Activated naive CD8-positive, alpha-beta T cell treated with anti-CD3 and anti-CD28 coated beads for 36 hours (primary cell): ENCODE data around the gene CEP131. TPM values are rescaled to one million over a fixed set of nuclear protein-coding genes. Genes with fewer than 3 reads are reported as not detected.

Experiments
- DNase-seq: peaks from one replicate; pipeline ENCODE4 v3.0.0; 2021
- H3K27ac Mint-ChIP-seq: one replicate; pipeline ENCODE4 v1.8.0; 2022; ENCODE audit warnings: mild to moderate bottlenecking, moderate library complexity, mixed read lengths
- H3K27me3 Mint-ChIP-seq: one replicate; pipeline ENCODE4 v1.8.0; 2022; ENCODE audit warnings: mild to moderate bottlenecking, mixed read lengths
- H3K36me3 Mint-ChIP-seq: one replicate; pipeline ENCODE4 v1.8.0; 2021; ENCODE audit warnings: mild to moderate bottlenecking, mixed read lengths
- H3K4me1 Mint-ChIP-seq: one replicate; pipeline ENCODE4 v1.8.0; 2021; ENCODE audit warnings: mixed read lengths
- H3K4me3 Mint-ChIP-seq: one replicate; pipeline ENCODE4 v1.8.0; 2022; ENCODE audit warnings: mild to moderate bottlenecking, moderate library complexity, mixed read lengths
- H3K9me3 Mint-ChIP-seq: one replicate; pipeline ENCODE4 v1.8.0; 2022; ENCODE audit warnings: mixed read lengths
- total RNA-seq, 2 experiments: library from RNA; stranded (reverse); gene quantifications; one replicate each; pipeline ENCODE4 v1.2.3, GENCODE V29; 2021

Gene CEP131
- total RNA-seq, 2 experiments from 2014 or later, result 8.6 to 10.2 TPM

DNA sequence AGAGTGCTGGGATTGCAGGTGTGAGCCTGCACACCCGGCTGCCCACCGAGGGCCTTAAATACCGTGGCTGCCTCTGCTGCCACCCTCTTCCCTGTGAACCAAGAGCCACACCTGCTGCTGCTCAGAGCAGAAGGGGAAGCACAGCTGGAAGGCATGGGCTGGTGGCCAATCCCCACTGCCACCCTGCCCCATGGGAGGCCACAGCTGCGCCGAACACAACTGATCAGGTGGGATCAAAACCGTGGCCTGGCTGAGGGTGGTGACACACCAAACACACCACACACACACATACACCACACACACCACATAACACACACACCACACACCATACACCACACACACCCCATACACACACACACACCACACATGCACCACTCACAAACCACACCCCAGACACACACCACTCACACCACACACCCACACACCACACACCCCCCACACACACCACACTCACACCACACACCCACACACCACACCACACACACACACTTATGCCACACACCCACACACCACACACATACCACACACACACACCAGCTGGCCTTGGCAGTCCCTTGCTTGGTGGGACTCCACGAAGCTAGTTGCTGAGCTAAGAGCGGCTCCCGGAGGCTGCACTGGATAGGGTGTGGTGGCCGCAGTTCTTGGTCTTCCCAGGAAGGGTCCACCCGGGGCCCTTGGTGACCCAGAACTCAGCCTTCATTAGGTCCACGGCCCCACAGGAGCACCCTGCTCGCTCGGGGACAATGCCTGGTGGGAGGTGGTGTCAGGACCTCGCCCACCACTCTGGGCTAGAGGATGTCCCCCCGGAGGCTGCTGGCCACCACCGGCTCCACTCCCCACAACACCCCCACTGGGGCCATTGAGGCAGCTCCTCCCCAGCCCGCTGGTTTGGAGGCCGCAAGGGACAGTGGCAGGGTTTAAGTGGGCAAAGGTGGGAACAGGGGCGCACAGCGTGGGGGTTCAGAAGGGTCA is 14.9 kb downstream of the CEP131 start:
- no peak for DNase-seq
- peak overlapping the region; percentile 11 for H3K4me3 Mint-ChIP-seq
- no peaks in the 10 kb centered on the region for H3K9me3 Mint-ChIP-seq
- no peaks in the 10 kb centered on the region for H3K27me3 Mint-ChIP-seq
- no peak overlapping the region for H3K27ac Mint-ChIP-seq
- H3K36me3 Mint-ChIP-seq, result no peaks in the 10 kb centered on the region
- no peaks in the 10 kb centered on the region for H3K4me1 Mint-ChIP-seq

DNA sequence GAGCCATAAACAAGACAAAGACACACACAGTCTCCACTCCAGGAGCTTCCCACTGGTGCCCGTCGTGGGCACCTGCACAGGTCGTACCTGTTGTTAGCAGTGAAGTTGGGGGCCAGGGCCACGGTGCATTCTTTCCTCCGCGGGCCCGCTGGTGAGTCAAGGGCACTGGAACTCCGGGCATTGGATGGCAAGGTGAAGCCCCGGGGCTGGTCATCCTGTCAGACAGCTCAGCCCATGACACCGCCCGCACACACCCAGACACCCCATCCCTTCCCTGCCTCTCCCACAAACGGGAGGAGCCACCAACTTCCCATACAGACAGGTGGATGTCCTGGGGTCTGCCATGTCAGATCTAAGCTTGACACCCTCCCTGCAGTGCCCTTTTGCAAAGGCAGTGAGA is 16.1 kb downstream of the CEP131 start:
- H3K9me3 Mint-ChIP-seq, result no peaks in the 10 kb centered on the region
- H3K4me3 Mint-ChIP-seq, result no peak overlapping the region
- H3K36me3 Mint-ChIP-seq, result no peaks in the 10 kb centered on the region
- no peaks in the 10 kb centered on the region for H3K4me1 Mint-ChIP-seq
- H3K27ac Mint-ChIP-seq, result no peak overlapping the region
- H3K27me3 Mint-ChIP-seq, result no peaks in the 10 kb centered on the region
- DNase-seq, result no peak

DNA sequence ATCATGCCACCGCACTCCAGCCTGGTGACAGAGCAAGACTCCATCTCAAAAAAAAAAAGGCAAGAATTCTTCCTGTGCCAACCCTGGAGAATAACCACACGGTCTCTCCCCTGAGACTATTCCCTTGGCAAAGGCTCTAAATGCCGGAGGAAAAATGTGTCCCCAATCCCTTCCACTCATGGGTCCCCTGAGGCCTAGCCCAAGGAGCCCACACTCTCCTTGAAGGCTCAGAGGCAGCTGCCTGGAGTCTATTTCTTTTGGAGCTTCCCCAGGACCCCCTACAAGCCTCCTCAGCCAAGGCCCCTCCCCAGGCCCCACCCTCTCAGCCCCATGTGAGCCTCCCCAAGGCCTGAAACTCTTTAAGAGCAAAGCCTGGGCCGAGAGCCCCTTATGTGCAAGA is 16.6 kb downstream of the CEP131 start:
- Mint-ChIP-seq H3K27ac (no peak overlapping the region), H3K4me3 (no peak overlapping the region), H3K4me1 (no peaks in the 10 kb centered on the region)

DNA sequence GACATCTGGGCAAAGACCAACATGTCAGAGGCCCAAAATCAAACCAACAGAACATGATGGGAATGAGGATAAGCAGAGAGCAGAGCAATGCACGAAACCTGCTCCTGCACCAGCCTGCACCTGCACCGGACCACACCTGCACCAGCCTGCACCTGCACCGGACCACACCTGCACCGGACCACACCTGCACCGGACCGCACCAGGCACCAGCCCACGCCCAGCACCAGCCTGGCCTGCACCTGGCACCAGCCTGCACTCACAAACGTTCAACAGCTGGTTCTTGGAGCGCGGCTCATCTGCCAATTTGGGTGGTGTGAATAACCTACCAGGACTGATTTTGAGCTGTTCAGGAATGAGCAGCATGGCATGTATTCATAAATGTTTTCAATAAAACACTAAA is 18.2 kb downstream of the CEP131 start:
- Mint-ChIP-seq H3K4me3 (no peak overlapping the region), H3K27ac (no peak overlapping the region), H3K9me3 (no peaks in the 10 kb centered on the region), H3K27me3 (no peaks in the 10 kb centered on the region), H3K4me1 (no peaks in the 10 kb centered on the region), H3K36me3 (no peaks in the 10 kb centered on the region)
- no peak for DNase-seq

More for the DNA sequence above, 16.6 kb downstream of the CEP131 start:
- Mint-ChIP-seq H3K27me3 (no peaks in the 10 kb centered on the region), H3K36me3 (no peaks in the 10 kb centered on the region), H3K9me3 (no peaks in the 10 kb centered on the region)
- DNase-seq, result no peak

DNA sequence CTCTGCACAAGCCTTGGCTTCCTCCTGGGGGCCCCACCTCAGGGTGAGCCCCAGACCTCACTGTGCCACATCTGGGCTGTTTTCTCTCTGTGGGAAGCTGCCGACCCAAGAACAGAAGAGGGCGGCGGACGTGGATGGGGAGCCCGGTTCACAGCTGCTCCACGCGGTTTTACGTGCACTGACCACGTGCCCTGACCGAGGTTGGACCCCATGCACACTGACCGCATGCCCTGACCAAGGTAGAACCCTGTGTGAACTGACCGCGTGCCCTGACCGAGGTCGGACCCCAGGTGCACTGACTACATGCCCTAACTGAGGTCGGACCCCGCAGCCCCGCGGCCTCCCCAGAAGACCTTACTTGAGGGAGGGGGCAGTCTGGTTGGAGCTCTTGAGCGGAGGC is 19.6 kb downstream of the CEP131 start:
- Mint-ChIP-seq H3K4me1 (no peaks in the 10 kb centered on the region), H3K4me3 (no peak overlapping the region), H3K36me3 (no peaks in the 10 kb centered on the region), H3K9me3 (no peaks in the 10 kb centered on the region), H3K27ac (no peak overlapping the region), H3K27me3 (no peaks in the 10 kb centered on the region)
- DNase-seq, result no peak

DNA sequence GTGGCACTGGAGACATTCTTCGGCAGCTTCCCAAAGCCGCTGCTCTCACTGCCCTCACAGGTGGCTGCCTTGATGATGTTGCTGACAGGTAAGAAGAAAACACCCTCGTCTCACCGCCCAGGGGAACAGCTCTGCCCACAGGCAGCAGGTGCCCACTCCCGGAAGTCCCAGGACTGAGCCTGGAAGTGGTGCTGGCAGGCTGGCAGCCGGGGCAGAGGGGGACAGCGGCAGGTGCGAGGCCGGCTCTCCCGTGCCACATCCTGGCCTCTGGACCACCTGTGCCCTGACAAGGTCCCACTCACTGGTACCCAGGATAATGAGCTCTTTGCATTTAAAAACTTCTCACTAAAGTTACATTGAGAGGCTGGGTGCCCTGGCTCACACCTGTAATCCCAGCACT is 20.4 kb downstream of the CEP131 start:
- H3K36me3 Mint-ChIP-seq, result no peaks in the 10 kb centered on the region
- no peaks in the 10 kb centered on the region for H3K27me3 Mint-ChIP-seq
- no peaks in the 10 kb centered on the region for H3K4me1 Mint-ChIP-seq
- no peak for DNase-seq
- no peak overlapping the region for H3K27ac Mint-ChIP-seq
- no peaks in the 10 kb centered on the region for H3K9me3 Mint-ChIP-seq
- no peak overlapping the region for H3K4me3 Mint-ChIP-seq

DNA sequence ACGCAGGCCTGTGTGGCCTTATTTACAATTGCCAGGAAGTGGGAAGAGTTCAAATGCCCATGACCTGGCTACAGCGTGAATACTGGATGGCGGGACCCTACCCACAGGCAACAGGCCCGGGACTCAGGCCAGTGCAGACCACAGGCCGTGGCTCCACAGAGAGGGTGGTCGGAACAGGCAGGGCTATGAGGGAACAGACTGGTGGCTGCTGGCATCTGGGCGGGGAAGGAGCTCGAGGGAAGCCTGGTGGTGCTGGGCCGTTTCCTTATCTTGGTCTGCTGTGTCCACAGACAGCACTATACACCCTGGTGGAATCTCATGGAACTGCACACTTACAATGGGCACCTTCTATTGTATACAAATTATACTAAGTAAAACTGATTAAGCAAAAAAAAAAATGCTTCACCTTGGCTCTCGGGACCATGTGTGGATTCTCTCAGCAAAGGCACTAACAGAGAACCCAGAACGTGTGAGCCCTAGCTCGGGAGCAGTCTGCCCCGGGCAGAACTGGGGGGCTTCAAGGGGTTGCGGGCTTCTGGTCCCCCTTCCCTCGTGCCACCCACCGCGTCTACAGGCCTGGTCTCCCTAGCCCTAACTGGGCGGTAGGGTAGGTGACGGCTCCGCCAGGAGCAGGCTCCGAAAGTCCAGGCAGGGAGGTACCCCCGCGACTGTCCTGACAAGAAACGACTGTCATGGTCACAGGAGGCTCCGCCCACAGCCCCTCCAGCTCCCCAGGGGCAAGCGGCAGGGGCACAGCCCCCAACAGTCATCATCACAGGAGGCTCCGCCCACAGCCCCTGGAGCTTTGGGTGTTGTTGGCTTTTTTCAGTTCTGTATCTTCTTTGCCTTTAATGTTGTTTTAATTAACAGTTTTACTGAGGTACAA is 21.8 kb downstream of the CEP131 start:
- no peak for DNase-seq
- no peaks in the 10 kb centered on the region for H3K9me3 Mint-ChIP-seq

DNA sequence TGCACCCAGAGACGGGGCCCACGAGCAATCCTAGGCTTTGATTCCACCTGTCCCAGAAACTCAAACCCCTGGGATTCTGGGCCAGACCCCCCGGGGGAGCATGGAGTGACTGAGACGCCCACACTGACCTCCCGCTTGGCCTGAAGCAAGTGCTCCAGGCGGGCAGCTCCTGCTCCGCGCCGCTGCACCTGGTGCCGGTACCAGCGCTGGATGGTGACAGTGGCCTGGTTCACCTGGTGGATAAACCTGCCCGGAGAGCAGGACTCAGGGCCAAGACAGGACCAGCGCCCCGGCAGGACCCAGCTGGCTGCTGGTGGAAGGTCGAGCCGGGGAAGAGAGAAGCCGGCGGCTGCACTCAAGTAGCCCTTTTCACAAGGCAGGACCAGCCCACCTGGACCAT is 22.6 kb downstream of the CEP131 start:
- no peak overlapping the region for H3K27ac Mint-ChIP-seq
- no peaks in the 10 kb centered on the region for H3K9me3 Mint-ChIP-seq
- no peaks in the 10 kb centered on the region for H3K36me3 Mint-ChIP-seq
- no peak overlapping the region for H3K4me3 Mint-ChIP-seq
- H3K27me3 Mint-ChIP-seq, result no peaks in the 10 kb centered on the region
- no peaks in the 10 kb centered on the region for H3K4me1 Mint-ChIP-seq
- no peak for DNase-seq

More for the DNA sequence above, 21.8 kb downstream of the CEP131 start:
- Mint-ChIP-seq H3K27me3 (no peaks in the 10 kb centered on the region), H3K4me1 (no peaks in the 10 kb centered on the region), H3K36me3 (no peaks in the 10 kb centered on the region), H3K4me3 (no peak overlapping the region), H3K27ac (no peak overlapping the region)

DNA sequence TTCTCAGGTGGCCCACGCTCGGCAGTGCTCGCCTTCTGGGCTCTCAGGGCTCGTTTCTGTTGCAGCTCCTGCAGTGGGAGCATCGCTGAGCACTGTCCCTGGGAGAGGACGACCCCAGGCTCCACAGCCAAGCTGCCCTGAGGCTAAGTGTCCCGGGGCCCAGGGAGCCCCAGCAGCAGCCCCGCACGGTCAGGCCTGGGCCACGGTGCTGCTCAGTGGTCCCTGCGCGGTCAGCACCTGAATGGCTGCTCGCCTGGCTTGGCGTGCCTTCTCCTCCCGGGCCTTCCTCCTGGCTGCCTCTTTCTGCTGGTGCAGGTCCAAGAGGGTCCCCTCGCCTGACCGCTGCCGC is 23.3 kb downstream of the CEP131 start:
- Mint-ChIP-seq H3K27ac (no peak overlapping the region), H3K4me1 (no peaks in the 10 kb centered on the region), H3K36me3 (no peaks in the 10 kb centered on the region), H3K4me3 (no peak overlapping the region), H3K9me3 (no peaks in the 10 kb centered on the region), H3K27me3 (no peaks in the 10 kb centered on the region)
- no peak for DNase-seq

DNA sequence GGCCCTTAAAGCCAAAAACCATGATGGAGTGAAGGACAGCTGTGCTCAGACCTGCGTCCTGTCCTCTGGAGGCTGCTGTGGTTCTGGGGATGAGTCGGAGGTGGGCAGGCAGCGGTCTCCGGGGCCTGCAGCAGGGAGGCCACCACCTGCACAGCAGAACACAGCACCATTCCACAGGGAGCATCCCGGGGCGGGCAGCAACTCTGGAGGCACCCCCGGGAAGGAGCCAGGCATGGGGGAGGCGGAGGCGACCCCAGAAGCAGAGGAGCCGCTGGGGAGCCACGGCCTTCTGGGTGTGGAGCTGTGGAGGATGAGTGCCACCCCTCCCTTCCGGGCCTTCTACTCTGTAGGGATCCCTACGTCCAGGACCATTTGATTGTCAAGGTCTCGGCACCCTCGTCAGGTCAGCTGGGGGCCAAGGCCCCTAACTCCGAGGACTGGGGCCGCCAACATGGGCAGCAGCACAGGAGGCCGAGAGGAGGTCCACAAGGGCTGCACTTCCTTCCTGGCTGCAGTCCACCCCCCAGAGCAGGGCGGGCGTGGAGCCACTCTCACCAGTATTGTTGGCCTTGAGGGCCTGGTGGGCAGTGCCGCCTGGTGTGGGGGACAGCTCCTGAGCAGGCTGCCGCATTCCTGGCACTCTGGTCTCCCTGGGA is 23.8 kb downstream of the CEP131 start:
- no peaks in the 10 kb centered on the region for H3K4me1 Mint-ChIP-seq
- H3K36me3 Mint-ChIP-seq, result no peaks in the 10 kb centered on the region
- no peaks in the 10 kb centered on the region for H3K9me3 Mint-ChIP-seq
- H3K4me3 Mint-ChIP-seq, result no peak overlapping the region
- DNase-seq, result no peak
- H3K27ac Mint-ChIP-seq, result no peak overlapping the region
- H3K27me3 Mint-ChIP-seq, result no peaks in the 10 kb centered on the region

DNA sequence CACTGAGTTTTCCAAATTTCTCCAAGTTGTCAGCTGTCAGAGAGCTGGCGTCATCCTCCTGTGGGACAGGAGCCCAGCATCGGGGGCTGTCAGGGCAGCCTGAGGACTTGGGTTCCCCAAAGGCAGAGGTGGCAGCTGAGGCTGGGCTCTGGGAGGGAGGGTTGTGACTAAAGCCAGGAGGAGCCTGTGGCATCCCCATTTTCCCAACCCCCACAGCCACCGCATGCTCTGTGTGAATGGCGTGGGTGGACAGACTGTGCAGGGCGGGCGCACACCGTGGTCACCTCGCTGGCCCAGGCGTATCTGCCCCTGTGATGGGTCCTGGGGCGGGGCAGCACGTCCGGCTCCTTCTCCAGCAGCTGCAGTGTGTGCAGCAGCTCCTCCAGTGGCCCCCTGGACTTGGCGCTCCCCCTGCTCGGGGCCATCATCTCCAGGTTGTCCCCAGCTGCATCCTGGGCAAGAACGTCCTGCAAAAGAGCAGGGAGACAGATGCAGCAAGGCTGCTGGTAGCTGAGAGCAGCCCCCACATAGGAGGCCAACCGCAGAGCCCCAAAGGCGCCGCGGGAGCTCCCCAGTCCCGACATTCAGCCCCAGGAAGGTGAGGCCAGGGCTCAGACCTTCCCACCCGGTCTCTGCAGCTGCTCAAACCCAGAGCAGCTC is 24.8 kb downstream of the CEP131 start:
- H3K4me3 Mint-ChIP-seq, result no peak overlapping the region
- DNase-seq, result no peak
- H3K4me1 Mint-ChIP-seq, result no peaks in the 10 kb centered on the region
- H3K36me3 Mint-ChIP-seq, result no peaks in the 10 kb centered on the region
- H3K27ac Mint-ChIP-seq, result no peak overlapping the region
- no peaks in the 10 kb centered on the region for H3K9me3 Mint-ChIP-seq
- no peaks in the 10 kb centered on the region for H3K27me3 Mint-ChIP-seq

DNA sequence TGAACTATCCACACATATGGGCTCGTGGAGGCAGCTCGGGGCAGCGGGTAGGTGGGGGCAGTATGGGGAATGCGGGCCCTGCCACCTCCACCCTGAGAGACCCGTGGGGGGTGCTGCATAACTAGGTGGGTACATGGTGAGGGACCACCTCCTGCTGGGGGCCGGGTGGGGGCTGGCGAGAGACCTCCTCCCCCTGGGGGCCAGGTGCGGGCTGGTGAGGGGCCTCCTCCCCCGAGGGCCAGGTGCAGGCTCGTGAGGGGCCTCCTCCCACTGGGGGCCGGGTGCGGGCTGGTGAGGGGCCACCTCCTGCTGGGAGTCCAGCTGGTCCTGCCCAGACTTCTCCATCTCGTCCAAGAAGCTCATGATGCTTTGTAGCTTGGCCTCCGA is 25.4 kb downstream of the CEP131 start:
- H3K4me3 Mint-ChIP-seq, result no peak overlapping the region
- H3K9me3 Mint-ChIP-seq, result no peaks in the 10 kb centered on the region
- no peaks in the 10 kb centered on the region for H3K27me3 Mint-ChIP-seq
- no peaks in the 10 kb centered on the region for H3K36me3 Mint-ChIP-seq
- H3K27ac Mint-ChIP-seq, result no peak overlapping the region
- DNase-seq, result no peak
- H3K4me1 Mint-ChIP-seq, result no peaks in the 10 kb centered on the region

DNA sequence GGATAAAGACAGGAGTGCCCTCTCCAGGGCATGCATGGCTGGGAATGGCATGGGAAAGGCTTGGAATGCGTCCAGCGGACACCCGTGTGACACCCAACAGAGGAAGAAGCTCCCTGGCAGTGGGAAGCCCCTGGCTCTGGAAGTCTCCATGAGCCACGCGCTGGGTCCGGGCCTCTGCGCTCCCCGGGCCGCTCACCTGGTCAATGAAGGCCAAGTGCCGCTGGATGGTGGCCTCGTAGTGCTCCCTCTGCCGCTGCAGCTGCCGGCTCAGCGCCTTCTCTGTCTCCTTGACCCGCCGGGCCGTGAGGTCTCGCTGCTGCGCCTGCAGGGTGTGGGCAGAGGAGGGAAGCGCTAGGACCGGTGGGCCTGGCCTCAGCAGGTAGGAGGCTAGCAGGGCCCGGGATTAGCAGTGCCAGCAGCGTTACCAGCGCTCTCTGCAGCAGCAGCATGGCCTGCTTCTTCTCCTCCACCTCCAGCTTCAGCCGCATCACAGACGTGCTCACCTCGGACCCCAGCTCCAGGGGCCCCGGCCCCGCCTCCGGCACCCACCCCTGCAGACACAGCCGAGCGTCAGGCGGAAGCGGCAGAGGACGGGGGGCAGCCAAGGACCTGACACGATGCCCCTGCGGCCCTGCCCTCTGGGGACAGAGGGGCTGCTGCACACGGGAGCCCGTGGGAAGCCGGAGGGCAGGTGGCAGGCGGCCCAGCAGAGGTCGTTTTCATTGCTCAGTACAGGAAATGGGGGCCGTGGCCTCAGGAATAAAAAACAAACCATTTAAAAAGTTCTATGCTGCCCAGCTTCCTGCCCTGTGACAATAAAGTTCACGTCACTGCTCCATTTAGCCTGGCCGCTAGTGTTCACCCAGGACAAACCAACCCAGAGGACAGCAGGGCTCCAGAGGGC is 26.0 kb downstream of the CEP131 start:
- no peaks in the 10 kb centered on the region for H3K4me1 Mint-ChIP-seq
- no peaks in the 10 kb centered on the region for H3K27me3 Mint-ChIP-seq
- no peaks in the 10 kb centered on the region for H3K9me3 Mint-ChIP-seq
- no peaks in the 10 kb centered on the region for H3K36me3 Mint-ChIP-seq
- no peak overlapping the region for H3K27ac Mint-ChIP-seq
- no peak for DNase-seq
- H3K4me3 Mint-ChIP-seq, result no peak overlapping the region

DNA sequence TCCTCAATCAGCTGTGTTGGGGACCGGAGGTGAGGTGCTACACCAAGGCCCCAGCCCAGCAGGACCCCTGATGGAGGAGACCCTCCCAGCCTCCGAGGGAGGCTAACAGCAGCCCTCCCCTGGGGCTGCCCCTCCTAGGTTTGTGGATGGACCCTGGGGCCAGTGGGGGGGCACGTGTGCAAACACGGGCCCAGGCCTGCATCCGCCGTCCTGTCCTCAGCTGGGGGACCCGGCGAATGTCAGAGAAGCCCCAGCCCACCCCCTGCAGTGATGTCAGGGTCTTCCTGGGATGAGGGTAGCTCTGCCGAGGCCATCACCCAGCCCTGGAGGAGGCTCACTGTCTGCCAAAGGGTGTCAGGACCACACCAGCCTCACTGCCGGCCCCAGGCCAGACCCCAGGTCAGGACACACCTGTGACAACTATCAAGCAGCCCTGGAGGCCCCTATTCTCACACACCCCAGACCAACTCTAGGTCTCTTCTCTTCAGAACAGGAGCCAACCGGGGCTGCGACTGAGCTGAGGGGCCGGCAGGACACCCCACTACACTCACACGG is 26.7 kb downstream of the CEP131 start:
- no peaks in the 10 kb centered on the region for H3K36me3 Mint-ChIP-seq
- no peaks in the 10 kb centered on the region for H3K27me3 Mint-ChIP-seq
- no peak for DNase-seq
- H3K27ac Mint-ChIP-seq, result no peak overlapping the region
- H3K4me3 Mint-ChIP-seq, result no peak overlapping the region
- H3K4me1 Mint-ChIP-seq, result no peaks in the 10 kb centered on the region
- H3K9me3 Mint-ChIP-seq, result no peaks in the 10 kb centered on the region
